Measurements from ENCODE around the gene BLOC1S3.
"Not testable (repeated sequence)": the region's sequence is repeated elsewhere in the genome, so short reads cannot be mapped to it uniquely, and the experiment has no call there.

Gene BLOC1S3

GRCh38 chr19:45186509-45187334 is 8.1 kb downstream of the BLOC1S3 start:
- no peak for DNase-seq

DNA sequence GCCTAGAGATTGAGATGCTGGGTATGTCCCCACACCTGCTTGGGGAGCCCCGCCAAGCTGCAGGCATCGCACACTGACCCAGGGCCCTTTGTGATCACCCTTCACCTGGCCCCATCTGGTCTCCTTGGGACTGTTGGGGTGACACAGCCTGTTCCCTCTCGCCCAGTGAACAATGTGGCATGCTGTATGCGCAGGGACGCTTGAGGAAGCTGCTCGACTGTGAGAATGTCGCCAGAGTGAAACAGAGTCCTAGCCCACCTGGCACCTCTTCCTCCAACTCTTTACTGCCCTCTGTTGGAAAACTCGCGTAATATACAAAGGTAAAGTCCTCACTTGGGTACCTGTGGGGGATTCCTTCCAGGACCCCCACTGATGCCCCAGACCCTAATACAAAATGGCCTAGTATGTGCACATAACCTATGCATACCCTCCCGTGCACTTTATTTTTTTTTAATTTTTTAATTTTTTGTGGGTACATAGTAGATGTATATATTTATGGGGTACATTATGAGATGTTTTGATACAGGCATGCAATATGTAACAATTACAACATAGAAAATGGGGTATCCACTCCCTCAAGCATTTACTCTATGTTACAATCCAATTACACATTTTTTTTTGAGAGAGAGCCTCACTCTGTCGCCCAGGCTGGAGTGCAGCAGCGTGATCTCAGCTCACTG is 9.0 kb downstream of the BLOC1S3 start:
- peak; percentile 31 to 61 for DNase-seq

DNA sequence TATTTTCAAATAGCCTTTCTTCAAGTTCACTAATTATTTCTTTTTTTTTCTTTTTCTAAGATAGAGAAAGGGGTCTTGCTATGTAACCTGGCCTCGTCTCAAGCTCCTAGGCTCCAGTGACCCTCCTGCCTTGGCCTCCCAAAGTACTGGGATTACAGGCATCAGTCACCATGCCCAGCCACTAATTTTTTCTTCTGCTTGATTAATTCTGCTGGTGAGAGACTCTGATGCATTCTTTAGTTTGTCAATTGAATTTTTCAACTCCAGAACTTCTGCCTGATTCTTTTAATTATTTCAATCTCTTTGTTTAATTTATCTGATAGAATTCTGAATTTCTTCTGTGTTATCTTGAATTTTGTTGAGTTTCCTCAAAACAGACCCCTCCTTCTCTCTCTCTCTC is 11.4 kb downstream of the BLOC1S3 start:
- DNase-seq: no peak

DNA sequence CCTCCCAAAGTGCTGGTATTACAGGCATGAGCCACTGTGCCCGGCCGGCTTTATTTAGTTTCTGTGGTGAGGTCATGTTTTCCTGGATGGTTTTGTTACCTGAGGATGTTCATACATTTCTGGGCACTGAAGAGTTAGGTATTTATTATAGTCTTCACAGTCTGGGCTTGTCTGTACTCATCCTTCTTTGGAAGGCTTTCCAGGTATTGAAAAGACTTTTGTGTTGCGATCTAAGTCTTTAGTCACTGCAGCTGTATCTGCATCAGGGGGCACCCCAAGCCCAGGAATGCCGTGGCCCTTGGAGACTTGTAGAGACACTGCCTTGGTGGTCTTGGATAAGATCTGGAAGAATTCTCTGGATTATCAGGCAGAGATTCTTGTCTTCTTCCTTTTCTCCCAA is 12.8 kb downstream of the BLOC1S3 start:
- no peak for DNase-seq

GRCh38 chr19:45195764-45196163 is 17.2 kb downstream of the BLOC1S3 start:
- no peak for DNase-seq

- no peak for DNase-seq
Measured at GRCh38 chr19:45200568-45200967, 22.0 kb downstream of the BLOC1S3 start.

DNA sequence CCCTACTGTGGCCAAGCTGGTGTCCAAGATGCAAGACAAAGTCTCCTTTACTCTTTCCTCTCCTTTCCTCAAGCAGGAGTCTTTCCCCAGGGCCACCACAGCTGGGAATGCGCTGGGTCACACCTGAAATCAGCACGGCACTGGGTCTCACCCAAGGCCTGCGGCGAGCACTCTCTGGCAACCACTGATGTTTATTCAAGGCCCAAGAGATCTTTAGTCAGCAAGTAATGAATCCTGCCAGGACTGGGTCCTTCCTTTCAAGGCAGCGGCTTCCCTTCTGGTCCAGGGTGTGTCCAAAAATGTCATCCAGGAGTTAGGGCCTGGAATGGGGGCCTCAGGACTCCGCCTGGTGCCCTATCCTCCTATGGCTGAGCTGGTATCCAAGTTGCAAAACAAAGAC is 24.1 kb downstream of the BLOC1S3 start:
- DNase-seq: no peak

GRCh38 chr19:45205810-45206209 is 27.2 kb downstream of the BLOC1S3 start:
- DNase-seq: no peak

DNA sequence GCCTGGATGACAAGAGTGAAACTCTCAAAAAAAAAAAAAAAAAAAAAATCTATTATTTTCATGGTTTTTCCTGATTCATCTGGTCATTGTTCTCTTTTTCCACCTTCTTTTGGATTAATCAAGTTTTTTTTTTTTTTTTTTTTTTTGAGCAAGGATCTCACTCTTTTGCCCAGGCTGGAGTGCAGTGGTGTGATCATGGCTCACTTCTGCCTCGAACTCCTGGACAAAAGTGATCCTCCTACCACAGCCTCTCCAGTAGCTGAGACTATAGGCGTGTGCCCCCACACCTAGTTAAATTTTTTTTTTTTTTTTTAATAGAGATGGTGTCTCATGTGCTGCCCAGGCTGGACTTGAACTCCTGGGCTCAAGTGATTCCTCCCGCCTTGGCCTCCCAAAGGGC is 27.7 kb downstream of the BLOC1S3 start:
- no peak for DNase-seq

DNA sequence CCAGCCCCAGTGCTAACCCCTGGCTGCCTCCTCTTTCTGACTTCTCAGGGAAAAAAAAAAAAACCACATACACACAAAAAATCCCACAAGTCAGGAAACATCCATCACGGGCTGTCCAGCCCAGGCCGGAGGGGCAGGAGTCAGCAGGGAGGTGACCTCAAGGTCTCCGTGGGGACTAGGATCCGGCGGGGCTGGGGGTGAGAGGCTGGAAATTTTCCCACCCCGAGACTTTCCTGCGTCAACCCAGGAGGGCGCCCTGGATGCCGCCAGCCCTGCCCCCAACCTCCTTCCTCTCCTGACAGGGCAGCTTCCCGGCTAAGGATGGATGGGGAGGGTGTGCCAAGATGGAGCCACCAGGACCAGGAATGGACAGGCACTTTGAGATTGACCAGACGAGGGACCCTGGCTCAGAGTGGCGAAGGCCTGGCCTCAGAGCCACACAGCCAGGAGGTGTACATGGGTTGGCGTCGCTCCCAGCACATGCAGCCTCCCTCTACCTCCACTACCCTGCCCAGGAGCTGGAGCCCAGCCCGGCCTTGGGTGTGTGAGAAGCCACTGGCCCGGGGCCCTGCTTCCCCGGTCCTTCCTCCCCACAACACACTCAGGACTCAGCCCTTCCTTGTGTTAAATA is 33.3 kb downstream of the BLOC1S3 start:
- no peak for DNase-seq

- DNase-seq: no peak
Measured at GRCh38 chr19:45213031-45213430, 34.4 kb downstream of the BLOC1S3 start.

DNA sequence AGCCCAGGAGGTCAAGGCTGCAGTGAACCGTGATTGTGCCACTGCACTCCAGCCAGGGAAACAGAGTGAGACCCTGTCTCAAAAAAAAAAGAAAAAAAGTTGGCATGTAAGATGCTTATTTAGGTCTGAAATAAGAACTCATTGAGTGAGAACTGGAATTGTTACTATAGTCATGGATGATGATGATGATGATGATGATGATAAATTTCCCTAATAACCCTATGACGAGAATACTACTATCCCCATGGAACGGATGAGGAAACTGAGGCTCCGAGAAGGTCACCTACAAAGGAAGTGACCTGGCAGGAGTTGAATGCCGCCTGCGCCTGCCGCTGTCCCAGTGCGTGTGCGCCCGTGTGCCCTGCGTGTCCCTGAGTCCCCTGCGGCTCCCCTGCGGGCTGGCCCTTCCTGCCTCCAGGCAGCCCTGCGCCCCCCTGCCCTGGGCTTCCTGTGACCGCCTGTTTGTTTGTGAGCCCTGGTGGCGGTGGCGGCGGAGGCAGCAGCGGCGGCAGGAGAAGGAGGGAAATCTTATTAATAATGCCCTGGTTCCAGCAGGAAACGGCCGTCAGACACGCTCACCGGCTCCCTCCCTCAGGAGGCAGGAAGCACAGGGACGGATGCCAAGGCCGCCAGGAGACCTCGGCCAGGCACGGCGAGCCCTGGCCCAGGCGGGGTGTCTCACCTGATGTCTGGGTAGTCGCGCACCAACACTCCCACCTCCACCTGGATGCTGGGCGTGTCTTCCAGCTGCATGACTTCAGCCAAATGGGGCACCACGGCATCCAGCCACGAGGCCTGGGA is 37.0 kb downstream of the BLOC1S3 start:
- no peak for DNase-seq

- DNase-seq: no peak
Measured at GRCh38 chr19:45216667-45217066, 38.1 kb downstream of the BLOC1S3 start.

DNA sequence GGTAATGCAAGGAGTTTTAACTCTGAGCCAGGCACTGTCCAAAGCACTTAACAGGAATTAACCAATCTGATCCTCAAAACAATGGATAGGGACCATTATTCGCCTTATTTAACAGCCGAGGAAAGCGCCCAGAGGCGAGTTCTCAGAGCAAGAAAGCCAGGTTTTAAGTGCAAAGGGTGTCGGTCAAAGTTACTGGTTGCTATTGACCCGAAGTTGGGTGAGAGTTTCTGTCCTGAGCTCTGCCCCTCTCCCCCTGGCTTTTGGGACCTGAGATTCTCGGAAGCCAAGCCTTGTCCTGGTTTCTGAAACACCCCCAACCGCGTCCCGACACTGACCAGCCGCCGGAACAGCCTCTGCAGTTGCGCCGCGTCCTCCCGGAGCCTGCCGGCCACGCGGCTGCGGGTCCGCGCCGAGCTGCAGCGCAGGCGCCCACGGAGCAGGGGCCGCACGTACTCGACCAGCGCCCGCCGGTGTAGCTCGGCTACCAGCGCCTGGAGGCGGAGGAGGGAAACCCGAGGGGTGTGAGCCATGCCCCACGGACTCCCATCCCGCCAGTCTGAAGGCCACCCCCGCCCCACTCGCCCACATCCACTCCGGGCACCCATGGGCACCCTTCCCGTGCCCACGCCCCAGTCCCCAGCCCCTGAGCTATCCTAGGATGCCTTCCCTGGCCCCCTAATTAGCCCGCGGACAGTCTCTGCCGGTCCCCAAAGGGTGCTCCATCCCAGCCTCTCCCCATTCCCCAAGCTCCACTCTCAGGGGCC is 38.8 kb downstream of the BLOC1S3 start:
- DNase-seq: no peak

GRCh38 chr19:45217957-45218334 is 39.4 kb downstream of the BLOC1S3 start:
- no peak for DNase-seq

DNA sequence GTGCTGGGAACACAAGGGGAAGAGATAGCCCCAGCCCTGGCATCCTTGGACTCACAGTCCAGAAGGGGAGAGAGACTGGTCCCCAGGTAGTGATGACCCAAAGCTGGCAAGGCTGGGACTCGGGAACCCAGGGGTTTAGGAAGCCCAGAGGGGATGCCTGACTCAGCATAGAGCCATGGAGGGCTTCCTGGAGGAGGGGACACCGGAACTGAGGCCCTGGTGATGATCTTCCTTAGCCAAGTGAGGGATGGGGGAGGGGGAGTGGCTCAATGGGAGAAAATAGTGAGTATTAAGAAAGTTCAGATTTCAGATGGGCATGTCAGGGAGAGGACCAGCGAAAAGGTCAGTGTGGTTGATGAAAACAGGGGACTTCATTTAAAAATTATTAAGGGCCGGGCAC is 39.8 kb downstream of the BLOC1S3 start:
- DNase-seq: no peak

GRCh38 chr19:45218911-45219743 is 40.5 kb downstream of the BLOC1S3 start:
- DNase-seq: no peak

DNA sequence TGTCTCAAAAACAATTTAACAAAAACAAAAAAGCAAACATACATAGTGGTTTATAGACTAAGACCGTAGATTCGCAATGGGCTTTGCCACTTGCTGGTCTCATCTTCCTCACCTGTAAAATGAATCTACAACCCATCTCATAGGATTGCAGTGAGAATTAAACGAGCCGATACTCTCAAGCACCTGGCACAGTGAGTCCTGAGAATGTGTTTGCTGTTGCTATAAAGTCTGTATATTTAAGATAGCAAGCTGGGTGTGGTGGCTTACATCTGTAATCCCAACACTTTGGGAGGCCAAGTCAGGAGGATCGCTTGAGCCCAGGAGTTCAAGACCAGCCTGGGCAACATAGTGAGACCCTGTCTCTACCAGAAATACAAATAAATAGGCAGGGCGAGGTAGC is 44.1 kb downstream of the BLOC1S3 start:
- DNase-seq: no peak

GRCh38 chr19:45223879-45224278 is 45.3 kb downstream of the BLOC1S3 start:
- no peak for DNase-seq

- DNase-seq: no peak
Measured at GRCh38 chr19:45224645-45225044, 46.1 kb downstream of the BLOC1S3 start.

DNA sequence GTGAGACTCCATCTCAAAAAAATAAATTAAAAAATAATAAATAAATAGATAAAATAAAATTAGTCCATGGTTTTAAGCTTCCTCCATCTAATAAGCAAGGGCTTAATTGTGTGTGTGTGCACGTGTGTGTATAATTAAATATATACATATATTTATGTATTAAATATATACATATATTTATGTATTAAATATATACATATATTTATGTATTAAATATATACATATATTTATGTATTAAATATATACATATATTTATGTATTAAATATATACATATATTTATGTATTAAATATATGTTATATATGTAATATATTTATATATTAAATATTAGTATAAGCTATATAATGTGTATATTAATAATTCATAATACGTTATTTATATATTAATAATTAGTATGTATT is 50.5 kb downstream of the BLOC1S3 start:
- not testable (repeated sequence) for DNase-seq
